NCI-H774 (cell line): ENCODE results near the gene EIF4G1.
"Not testable (repeated sequence)": the region's sequence is repeated elsewhere in the genome, so short reads cannot be mapped to it uniquely, and the experiment has no call there.

Source experiments
- DNase-seq: peaks from one replicate; lab custom pipeline; 2025; lab: John Stamatoyannopoulos, UW

The EIF4G1 gene, protein sequence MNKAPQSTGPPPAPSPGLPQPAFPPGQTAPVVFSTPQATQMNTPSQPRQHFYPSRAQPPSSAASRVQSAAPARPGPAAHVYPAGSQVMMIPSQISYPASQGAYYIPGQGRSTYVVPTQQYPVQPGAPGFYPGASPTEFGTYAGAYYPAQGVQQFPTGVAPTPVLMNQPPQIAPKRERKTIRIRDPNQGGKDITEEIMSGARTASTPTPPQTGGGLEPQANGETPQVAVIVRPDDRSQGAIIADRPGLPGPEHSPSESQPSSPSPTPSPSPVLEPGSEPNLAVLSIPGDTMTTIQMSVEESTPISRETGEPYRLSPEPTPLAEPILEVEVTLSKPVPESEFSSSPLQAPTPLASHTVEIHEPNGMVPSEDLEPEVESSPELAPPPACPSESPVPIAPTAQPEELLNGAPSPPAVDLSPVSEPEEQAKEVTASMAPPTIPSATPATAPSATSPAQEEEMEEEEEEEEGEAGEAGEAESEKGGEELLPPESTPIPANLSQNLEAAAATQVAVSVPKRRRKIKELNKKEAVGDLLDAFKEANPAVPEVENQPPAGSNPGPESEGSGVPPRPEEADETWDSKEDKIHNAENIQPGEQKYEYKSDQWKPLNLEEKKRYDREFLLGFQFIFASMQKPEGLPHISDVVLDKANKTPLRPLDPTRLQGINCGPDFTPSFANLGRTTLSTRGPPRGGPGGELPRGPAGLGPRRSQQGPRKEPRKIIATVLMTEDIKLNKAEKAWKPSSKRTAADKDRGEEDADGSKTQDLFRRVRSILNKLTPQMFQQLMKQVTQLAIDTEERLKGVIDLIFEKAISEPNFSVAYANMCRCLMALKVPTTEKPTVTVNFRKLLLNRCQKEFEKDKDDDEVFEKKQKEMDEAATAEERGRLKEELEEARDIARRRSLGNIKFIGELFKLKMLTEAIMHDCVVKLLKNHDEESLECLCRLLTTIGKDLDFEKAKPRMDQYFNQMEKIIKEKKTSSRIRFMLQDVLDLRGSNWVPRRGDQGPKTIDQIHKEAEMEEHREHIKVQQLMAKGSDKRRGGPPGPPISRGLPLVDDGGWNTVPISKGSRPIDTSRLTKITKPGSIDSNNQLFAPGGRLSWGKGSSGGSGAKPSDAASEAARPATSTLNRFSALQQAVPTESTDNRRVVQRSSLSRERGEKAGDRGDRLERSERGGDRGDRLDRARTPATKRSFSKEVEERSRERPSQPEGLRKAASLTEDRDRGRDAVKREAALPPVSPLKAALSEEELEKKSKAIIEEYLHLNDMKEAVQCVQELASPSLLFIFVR (N-terminal part only)

DNA sequence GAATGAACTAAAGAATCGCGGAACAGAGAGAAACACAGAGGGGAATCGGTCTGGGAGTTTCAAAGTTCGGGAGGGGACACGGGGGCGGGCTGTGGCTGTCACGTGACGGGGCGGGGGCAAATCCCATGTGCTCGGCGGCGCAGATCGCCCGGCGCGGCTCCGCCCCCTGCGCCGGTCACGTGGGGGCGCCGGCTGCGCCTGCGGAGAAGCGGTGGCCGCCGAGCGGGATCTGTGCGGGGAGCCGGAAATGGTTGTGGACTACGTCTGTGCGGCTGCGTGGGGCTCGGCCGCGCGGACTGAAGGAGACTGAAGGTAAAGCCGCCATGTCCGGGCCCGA is at the start of gene EIF4G1:
TSS of gene EIF4G1 (plus strand) at position 244 of the 337 bp plus-strand sequence. CDS start 1,191 bp downstream, outside the sequence.
- DNase-seq, result peak; percentile 99

DNA sequence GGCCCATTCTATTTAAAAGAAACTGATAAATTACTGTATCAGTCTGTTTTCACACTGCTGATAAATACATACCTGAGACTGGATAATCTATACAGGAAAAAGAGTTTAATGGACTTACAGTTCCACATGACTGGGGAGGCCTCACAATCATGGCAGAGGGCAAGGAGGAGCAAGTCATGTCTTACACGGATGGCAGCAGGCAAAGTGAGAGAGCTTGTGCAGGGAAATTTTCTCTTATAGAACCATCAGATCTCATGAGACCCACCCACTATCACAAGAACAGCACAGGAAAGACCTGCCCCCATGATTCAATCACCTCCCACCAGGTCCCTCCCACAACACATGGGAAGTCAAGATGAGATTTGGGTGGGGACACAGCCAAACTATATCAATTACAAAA is 47.2 kb upstream of the EIF4G1 start:
- DNase-seq, result not testable (repeated sequence)

DNA sequence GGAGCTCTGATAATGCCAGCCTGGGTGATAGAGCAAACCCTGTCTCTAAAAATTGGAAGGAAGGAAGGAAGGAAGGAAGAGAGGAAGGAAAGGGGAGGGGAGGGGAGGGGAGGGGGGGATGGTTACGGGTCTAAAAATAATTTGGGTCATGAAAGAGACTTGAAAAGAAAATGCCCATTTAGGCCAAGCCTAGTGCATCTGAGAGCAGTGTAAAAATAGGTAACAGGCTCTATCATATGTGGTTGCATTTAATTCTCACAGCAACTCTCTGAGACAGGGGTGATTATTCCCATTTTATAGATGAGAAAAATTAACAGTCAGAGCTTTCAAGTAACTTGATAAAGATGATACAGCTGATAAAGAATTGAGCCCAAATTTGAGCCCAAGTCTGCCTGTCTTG is 42.1 kb upstream of the EIF4G1 start:
- no peak for DNase-seq

DNA sequence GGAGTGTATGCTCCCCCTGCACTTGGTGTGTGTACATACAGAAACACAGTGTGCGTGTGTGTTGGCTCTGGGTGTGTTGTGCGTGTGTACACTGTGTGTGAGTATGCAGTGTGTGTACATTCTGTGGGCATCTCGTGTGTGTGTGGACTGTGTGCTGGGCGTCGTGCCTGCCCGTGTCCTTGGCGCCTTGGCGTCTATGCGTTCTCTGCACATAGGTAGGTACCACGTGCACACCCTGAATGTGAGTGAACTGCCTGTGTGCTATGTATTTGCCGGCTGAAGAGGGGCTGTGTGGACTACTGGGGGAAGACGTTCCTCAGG is 39.1 kb upstream of the EIF4G1 start:
- DNase-seq, result no peak

DNA sequence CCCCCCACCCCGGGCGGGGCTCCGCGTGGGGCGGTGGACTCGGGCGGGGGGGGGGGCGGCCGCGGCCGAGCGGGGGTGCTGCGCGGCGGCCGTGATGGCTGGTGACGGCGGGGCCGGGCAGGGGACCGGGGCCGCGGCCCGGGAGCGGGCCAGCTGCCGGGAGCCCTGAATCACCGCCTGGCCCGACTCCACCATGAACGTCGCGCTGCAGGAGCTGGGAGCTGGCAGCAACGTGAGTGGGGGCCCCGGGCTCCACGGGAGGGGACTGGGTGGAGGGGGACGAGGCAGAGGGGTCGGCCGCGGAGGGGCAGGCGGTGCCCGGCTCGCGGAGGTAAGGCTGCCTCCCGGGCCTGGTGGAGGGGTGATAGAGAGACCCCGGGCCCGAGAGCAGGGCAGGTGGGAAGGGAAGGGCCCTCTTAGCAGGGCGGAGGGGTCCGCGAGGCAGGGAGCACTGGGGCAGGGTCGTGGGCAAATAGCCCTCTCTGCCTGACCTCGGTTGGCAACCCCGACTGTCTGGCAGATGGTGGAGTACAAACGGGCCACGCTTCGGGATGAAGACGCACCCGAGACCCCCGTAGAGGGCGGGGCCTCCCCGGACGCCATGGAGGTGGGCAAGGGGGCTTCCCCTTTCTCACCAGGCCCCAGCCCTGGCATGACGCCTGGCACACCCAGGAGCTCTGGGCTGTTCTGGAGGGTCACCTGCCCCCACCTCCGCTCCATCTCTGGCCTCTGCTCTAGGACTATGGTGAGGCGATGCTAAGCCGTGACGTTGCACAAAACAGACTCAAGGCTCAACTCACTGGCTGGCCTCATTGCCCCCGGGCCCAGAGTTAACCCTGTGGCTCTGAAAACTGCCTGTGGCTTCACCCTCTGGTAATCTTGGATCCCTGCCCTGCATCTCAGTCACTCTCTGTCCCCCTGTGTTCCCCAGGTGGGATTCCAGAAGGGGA is 38.2 kb upstream of the EIF4G1 start, which contains the start of gene ECE2:
TSS of gene ECE2 (plus strand) at position 62 of the 950 bp plus-strand sequence. CDS start at position 194, 132 bp downstream.
- no peak for DNase-seq

DNA sequence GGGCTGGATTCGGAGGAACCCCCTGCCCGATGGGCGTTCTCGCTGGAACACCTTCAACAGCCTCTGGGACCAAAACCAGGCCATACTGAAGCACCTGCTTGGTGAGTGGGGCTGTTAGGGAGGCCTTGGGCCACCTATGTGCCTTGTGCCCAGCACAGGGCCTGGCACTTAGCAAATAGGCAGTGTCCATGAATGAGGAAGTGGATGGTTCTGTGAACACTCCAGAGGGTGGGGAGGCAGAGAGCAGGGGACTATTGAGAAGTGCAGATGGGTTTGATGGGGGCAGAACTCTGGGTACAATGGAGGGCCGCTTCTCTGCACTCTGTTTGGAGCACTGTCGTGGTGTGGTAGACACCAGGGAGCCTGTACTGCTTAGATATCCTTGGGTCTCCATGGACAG is 37.0 kb upstream of the EIF4G1 start:
- DNase-seq, result no peak

DNA sequence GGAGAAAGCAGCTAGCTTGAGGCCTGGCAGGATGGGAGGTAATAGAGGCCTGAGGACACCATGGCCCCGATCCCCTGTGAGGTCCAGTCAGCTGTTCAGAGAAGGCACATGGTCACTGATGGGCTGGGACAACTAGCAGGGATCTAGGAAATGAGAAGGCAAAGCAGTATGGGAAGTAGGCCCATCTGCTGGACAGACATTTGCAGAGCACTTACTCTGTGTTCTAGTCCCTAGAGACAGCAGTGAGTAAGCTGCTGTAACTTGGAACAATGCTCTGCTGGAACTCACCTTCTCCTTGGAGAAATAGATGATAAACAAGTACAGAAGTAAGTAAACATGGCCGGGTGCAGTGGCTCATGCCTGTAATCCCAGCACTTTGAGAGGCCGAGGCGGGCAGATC is 31.5 kb upstream of the EIF4G1 start:
- no peak for DNase-seq

DNA sequence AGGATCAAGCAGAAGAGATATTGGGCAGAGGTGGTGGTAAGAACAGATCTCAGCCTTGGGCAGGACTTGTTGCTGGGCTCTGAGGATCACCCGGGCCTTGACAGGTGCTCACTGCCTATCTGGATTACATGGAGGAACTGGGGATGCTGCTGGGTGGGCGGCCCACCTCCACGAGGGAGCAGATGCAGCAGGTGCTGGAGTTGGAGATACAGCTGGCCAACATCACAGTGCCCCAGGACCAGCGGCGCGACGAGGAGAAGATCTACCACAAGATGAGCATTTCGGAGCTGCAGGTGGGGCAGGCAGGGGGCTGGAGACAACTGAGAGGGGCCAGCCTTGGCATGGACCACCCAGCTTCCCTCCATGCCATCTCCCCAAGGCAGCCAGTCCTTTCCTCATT is 30.7 kb upstream of the EIF4G1 start:
- DNase-seq, result no peak

DNA sequence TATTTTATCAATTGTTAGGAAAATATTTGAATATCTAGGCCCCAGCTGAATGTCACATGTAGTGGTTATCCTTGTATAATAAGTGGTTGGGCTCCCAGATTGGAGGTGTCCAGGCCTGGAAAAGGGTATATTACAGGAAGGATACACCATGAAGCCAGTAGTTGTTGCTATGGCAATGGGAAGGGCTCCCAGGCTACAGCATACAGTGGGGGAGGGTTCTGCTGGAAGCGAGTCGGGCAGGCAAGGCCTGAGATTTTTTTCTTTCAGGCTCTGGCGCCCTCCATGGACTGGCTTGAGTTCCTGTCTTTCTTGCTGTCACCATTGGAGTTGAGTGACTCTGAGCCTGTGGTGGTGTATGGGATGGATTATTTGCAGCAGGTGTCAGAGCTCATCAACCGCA is 29.7 kb upstream of the EIF4G1 start:
- DNase-seq, result peak; percentile 92

DNA sequence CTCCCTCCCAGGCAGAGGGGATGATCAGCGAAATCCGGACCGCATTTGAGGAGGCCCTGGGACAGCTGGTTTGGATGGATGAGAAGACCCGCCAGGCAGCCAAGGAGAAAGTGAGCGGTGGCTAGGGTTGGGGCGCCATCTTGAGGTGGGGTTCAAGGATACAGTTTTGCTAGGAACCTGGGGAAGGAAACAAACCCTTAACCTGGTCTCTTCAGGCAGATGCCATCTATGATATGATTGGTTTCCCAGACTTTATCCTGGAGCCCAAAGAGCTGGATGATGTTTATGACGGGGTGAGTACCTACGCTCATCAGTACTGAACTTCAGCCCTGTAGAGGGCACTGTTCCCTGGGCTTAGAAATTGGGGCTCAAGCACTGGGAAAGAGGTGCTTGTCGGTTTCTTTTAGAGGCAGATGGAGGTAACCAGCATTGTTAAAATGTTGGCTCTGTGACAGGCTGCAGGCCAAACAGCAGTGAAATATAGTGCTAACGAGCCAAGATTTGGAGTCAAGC is 24.9 kb upstream of the EIF4G1 start:
- peak; percentile 82 for DNase-seq

DNA sequence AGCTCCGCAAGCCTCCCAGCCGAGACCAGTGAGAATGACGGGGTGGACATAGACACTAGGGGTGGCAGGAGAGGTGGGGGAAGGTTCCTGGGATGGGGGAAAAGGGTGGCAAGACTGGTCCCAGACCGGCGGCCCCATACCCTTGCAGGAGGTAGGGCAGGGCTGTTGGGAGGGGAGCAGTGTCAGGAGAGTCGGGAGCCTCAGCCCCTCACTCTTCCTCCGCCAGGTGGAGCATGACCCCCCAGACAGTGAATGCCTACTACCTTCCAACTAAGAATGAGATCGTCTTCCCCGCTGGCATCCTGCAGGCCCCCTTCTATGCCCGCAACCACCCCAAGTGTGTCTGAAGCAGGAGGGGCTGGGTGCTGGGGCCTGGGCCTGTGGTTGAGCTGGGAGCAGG is 24.1 kb upstream of the EIF4G1 start:
- no peak for DNase-seq

DNA sequence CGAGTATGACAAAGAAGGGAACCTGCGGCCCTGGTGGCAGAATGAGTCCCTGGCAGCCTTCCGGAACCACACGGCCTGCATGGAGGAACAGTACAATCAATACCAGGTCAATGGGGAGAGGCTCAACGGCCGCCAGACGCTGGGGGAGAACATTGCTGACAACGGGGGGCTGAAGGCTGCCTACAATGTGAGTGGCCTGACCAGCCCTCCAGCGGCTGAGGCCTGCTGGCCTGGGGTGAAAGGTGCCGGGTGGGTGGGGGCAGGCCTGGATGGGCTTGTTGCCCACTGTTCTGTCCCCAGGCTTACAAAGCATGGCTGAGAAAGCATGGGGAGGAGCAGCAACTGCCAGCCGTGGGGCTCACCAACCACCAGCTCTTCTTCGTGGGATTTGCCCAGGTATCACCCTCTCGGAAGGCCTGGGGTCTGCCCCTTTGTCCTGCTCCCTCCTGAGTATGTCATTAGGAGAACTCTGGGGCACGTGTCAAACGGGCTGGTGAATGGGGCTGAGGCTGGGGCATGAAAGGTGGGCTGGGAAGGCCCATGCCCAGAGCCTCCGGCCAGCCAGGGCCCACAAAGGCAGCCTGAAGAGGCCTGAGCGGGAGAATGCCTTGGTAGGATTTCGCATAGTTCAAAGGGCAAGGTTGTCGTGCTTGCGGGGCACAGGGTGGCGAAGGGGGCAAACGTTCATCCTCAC is 23.2 kb upstream of the EIF4G1 start:
- no peak for DNase-seq

DNA sequence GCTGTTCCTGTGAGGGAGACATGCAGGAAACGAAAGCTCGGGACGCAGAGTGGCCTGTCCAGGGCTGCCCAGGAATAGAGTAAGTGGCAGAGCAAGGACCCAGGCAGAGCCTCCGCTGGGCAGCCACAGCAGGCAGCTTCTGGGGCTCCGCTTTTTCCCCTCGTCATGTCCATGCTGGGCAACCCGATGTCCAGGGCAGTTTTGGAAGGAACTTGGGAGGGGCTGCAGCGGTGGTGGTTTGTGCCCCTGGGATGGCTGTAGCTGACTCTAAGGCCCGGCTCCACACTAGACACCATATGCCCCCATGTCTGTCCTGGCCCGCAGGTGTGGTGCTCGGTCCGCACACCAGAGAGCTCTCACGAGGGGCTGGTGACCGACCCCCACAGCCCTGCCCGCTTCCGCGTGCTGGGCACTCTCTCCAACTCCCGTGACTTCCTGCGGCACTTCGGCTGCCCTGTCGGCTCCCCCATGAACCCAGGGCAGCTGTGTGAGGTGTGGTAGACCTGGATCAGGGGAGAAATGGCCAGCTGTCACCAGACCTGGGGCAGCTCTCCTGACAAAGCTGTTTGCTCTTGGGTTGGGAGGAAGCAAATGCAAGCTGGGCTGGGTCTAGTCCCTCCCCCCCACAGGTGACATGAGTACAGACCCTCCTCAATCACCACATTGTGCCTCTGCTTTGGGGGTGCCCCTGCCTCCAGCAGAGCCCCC is 22.5 kb upstream of the EIF4G1 start:
- no peak for DNase-seq

DNA sequence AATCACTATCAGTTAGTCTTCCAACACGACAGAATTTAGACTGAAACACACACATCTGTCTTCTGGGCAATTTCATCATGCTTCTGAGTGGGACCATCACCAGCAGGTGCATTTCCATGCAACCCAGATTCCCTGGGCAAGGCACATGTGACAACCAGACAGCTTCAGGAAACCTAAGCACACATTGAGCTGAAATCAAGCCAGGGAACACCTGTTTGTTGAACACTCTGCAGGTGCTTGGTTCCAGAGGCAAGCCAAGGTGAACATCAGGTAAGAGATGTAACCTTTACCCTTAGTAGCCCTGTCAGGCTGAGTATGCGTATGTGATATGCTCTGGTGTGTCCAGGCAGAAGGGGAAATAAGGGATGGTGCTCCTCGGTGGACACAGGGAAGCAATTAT is 18.6 kb upstream of the EIF4G1 start:
- peak; percentile 69 for DNase-seq

DNA sequence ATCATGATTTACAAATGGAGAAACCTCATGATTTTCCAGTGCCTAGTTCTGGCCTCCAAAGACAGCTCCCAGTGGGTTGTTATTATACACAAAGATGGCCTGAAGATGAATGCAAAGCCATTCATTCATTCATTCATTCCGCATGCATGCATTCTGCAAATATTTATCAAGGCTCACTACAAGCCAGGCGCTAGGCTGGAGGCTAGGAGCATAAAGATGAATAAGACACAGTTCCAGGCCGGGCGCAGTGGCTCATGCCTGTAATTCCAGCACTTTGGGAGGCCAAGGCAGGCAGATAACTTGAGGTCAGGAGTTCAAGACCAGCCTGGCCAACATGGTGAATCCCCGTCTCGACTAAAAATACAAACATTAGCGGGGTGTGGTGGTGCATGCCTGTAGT is 17.8 kb upstream of the EIF4G1 start:
- no peak for DNase-seq

DNA sequence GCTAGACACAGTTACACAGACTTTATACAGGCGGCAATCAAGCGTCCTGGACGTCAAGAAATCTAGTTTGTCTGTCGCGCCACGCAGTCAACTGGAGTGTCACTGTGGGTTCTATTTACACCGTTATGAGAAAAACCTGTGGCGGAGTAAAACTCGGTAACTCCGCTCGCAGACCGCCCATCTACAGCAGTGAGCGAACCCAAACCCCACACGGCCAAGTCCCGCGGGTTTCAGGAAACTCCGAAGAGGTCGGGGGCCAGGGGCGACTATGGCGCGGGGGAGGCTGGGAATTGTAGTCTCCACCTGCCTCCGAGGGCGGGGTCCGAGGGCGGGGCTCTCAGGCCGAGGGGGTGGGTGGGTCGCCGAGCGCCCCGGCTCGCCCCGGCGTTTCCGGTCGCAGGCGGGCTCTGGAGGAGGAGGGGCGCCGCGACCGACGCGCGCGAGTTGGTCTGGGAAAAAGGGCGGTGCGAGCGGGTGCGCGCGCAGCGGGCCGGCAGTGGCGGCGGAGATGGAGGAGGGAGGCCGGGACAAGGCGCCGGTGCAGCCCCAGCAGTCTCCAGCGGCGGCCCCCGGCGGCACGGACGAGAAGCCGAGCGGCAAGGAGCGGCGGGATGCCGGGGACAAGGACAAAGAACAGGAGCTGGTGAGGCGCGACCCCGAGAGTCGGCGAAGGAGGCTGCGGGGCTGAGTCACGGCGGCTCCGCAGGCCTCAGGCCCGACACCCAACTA is 15.5 kb upstream of the EIF4G1 start, which contains the start of gene PSMD2:
TSS of gene PSMD2 (plus strand) at position 483 of the 729 bp plus-strand sequence. CDS start at position 509, 26 bp downstream.
- DNase-seq, result peak; percentile 100

DNA sequence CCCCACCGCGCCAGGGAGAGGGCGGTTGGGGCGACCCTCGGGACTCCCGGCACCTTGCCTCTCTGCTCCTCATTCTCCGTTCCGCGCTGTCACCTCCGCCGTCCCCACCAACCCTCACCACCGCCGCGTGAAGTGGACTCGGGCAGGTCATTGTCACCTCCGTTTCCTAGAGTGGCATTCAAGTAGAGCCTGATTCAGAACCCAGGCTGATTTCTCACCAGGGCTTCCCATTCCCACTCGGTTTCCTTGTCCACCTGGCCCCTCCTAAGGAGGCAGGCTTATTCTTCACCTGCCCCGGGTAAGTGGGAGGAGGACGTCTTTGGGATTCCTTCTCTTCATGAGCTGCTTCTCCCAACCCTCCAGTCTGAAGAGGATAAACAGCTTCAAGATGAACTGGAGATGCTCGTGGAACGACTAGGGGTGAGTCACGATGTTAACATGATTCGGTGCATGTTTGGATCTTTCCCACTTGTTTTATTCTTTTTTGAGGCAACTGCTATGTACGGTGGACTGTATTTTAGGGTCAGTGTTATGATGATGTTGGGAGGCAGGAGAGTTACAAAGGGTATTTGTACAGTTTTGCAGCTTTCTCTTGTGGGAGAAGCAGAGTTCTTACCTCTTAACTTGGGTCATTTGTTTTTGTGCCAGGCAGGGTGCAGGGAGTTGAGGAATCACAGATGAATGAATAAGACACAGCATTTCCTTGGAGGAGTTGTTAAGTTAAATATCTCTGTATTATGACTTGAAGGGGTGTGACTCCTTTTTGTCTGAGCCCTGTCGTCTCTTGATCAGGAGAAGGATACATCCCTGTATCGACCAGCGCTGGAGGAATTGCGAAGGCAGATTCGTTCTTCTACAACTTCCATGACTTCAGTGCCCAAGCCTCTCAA is 14.7 kb upstream of the EIF4G1 start:
- no peak for DNase-seq

DNA sequence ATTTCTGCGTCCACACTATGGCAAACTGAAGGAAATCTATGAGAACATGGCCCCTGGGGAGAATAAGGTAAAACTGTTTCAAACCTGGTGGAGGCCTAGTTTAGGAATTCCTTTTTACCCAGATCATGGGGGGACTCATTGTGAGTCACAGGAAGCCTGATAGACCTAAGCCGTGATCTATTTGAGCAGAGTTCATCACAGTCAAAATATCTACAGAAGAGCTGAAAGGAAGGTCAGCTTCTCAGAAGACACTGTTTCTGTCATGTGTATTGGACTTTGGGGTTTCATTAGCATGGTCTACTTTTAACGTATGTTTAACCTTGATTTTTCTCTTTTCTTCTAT is 14.1 kb upstream of the EIF4G1 start:
- no peak for DNase-seq
